IPS-18a (cell line): ENCODE data around the gene DENND4C.
"Not testable (repeated sequence)": the region's sequence is repeated elsewhere in the genome, so short reads cannot be mapped to it uniquely, and the experiment has no call there.

Source experiments
- H3K27ac ChIP-seq: one replicate; pipeline ENCODE4 v1.5.1; 2013; ENCODE audit warnings: low read length
- H3K27me3 ChIP-seq: one replicate; pipeline ENCODE4 v1.6.1; 2013; ENCODE audit warnings: mild to moderate bottlenecking, low read length; ENCODE audit not compliant: control insufficient read depth, insufficient read depth
- H3K36me3 ChIP-seq: one replicate; pipeline ENCODE4 v1.6.1; 2013; ENCODE audit warnings: low read depth, low read length; ENCODE audit not compliant: control insufficient read depth
- H3K4me1 ChIP-seq: one replicate; pipeline ENCODE4 v1.6.1; 2013; ENCODE audit warnings: low read depth, low read length; ENCODE audit not compliant: control insufficient read depth
- H3K4me3 ChIP-seq: one replicate; pipeline ENCODE4 v1.5.1; 2013; ENCODE audit warnings: low read length
- H3K9ac ChIP-seq: one replicate; pipeline ENCODE4 v1.6.1; 2013; ENCODE audit warnings: mild to moderate bottlenecking, low read length, moderate library complexity
- H3K9me3 ChIP-seq: one replicate; pipeline ENCODE4 v1.6.1; 2013; ENCODE audit warnings: low read depth, low read length; ENCODE audit not compliant: control insufficient read depth

Gene DENND4C

DNA sequence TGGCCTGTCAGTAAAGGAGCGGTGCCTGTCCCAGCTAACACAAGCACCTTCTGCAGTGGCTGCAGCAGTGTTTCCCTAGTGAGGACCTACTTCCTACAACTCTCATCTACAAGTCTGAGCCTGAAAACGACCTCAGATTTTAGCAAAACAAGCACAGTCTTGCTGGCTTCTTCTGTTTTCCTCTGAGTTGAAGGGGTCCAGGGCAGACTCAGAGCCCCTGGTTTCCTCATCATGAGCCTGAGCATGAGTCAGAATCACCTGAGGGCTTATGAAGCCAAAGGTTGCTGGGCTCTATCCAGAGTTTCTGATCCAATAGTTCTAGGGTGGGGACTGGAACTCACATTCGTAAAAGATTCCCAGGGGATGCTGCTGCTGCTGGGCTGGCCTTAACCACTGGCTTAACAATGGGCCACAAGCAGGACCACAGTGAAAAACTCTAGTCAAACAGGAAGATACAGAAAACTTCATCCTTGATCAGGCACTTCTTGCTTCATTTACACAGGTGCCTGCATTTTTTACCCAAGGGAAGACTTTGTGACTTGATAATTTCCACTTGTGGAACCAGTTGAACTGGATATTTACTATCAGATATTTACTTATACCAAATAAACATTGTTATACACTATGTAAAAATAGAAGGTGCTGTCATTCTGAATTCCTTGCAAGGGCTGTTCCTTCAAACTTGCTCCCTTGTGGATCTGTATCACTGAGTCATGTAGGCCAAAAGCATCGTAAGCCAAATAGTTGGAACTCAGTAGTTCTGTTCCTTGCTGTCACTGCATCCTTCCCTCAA is 174.0 kb downstream of the DENND4C start:
- no peak overlapping the region for H3K9ac ChIP-seq
- no peak overlapping the region for H3K27ac ChIP-seq
- H3K4me3 ChIP-seq, result no peak overlapping the region

DNA sequence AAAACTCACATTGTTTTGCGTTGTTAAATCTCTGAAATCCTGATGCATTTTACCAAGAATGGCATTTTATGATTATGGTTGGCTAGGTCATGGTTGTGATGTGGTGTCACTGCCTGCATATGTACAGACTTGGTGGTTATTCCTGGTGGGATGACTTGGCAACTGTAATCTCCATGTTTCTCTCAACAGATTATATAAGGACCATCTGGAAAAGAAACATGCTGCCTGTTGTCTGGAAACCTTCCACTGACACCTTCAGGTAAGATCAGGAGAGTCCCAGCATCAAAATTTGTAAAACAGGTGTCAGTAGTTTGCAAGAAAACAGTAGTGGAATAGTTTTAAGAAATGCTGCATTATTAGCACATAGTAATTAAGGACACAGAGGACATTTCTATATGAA is 175.3 kb downstream of the DENND4C start:
- peaks cover 9% of the 10 kb centered on the region for H3K4me1 ChIP-seq
- H3K27ac ChIP-seq, result no peak overlapping the region
- peaks cover 12% of the 10 kb centered on the region for H3K27me3 ChIP-seq
- H3K36me3 ChIP-seq, result no peaks in the 10 kb centered on the region
- H3K4me3 ChIP-seq, result no peak overlapping the region
- no peak overlapping the region for H3K9ac ChIP-seq
- H3K9me3 ChIP-seq, result no peaks in the 10 kb centered on the region

More for the DNA sequence above, 174.0 kb downstream of the DENND4C start:
- H3K4me1 ChIP-seq, result peaks cover 4% of the 10 kb centered on the region
- peaks cover 8% of the 10 kb centered on the region for H3K27me3 ChIP-seq
- no peaks in the 10 kb centered on the region for H3K36me3 ChIP-seq
- H3K9me3 ChIP-seq, result no peaks in the 10 kb centered on the region

DNA sequence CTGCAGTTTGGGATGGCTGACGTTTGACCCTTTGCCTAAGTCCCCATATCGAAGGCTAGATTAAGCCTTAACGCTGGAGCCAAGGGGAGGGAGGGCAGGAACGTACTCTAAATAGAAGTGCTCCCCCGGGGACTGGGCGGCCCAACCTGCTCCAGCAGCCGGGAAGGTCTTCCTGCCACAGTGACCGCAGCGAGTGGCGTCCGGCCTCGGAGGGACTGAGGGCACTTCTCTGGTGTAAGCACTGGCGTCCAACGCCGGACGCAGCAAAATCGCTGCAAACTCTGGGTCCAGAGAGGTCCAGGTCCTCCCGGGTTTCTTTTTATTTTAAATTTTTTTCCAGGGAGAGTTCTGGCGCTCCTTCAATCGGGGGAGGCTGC is 177.8 kb downstream of the DENND4C start:
- Histone ChIP-seq H3K9me3 (no peaks in the 10 kb centered on the region), H3K27me3 (peaks cover 12% of the 10 kb centered on the region), H3K27ac (no peak overlapping the region), H3K4me1 (peaks cover 9% of the 10 kb centered on the region), H3K9ac (no peak overlapping the region), H3K36me3 (no peaks in the 10 kb centered on the region), H3K4me3 (peak overlapping the region; percentile 95)

DNA sequence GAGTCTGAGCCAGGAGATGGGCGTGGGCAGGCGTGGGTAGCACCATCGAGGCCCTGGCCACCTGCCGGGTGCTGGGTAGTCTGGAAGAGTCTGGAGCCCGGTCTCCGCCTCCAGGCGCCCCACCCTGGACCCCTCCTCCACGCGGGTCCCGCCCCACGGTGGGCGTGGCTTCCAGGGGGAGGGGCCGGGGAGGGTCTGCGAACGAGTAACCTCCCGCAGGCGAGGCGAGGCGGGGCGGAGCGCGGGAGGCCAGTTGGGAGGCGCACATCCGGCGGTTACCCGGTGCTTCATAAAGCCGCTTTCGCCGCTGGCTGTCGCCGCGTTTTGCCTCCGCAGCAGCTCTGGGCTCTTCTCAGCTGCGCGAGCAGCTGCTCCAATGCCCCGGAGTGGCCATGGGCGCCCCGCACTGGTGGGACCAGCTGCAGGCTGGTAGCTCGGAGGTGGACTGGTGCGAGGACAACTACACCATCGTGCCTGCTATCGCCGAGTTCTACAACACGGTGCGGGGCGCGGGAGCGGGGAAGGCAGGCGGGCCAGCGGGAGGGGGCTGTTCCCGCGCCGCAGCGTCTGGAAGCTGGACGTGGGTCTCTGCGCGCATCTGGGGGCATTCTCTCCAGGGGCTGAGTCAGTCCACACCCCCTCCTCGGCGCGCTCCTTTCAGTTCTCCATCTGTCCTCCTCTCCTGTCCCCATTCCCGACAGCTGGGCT is 178.4 kb downstream of the DENND4C start, which contains the start of gene ACER2:
ACER2 (plus strand) TSS at position 317 of the 708 bp plus-strand sequence; CDS start at position 393, 76 bp downstream.
- Histone ChIP-seq H3K4me1 (peaks cover 9% of the 10 kb centered on the region), H3K9ac (peak within 1 kb of the TSS; percentile 74), H3K9me3 (no peaks in the 10 kb centered on the region), H3K4me3 (peak within 1 kb of the TSS; percentile 95), H3K27me3 (peaks cover 12% of the 10 kb centered on the region), H3K27ac (no peak within 1 kb of the TSS), H3K36me3 (no peaks in the 10 kb centered on the region)

DNA sequence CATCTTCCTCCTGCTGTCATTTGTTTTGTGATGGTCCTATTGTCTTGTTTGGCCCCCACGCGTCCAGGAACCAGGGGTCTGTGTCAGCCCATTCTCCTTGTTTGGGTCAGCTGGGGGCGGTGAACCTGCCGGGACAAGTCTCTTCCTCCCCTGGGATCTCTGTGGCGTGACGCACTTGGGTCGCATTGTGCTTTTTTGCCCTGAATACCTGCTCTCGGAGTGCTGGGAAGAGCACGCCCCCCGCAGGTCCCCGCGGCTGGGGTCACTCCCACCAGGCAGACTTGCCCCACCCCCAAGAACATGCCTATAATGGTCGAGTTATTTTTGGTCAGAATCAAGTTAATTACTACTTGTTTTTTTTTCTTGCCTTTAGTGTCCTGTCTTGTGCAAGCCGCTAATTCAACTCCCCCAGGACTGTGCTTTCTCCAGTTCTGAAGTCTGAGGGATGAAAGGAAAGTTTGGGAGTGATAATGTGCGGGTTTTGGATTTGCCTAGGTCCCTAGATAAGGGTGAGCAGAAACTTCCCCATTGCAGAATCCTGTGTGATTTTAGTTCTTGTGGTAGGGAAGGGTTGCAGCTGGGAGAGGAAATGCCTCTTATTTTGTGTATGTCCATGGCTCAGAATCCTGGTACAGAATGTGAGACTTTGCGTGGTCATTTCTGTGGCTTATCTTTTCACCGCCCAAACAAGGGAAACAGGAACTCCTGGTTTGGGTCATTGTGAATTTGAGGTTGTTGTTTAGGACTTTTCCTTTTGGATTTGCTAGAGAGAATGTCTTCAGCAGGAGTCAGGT is 179.1 kb downstream of the DENND4C start:
- Histone ChIP-seq H3K9ac (peak overlapping the region; percentile 74), H3K27ac (no peak overlapping the region), H3K9me3 (no peaks in the 10 kb centered on the region), H3K27me3 (peaks cover 12% of the 10 kb centered on the region), H3K36me3 (no peaks in the 10 kb centered on the region), H3K4me1 (peaks cover 9% of the 10 kb centered on the region), H3K4me3 (peak overlapping the region; percentile 95)

DNA sequence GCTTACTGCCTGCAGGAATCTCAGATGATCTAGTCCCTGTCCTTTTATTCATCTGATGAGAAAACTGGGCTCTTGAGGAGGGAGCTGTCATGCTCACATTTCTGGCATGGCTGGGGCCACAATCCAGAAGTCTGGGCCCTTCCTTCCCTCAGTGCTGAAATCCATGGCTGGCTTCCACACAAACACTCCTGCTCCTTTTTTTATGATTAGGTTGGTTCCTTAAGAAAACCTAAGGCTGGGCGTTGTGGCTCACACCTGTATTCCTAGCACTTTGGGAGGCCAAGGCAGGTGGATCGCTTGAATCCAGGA is 179.7 kb downstream of the DENND4C start:
- H3K9ac ChIP-seq, result no peak overlapping the region
- peaks cover 12% of the 10 kb centered on the region for H3K27me3 ChIP-seq
- no peak overlapping the region for H3K27ac ChIP-seq
- H3K4me1 ChIP-seq, result peaks cover 9% of the 10 kb centered on the region
- no peaks in the 10 kb centered on the region for H3K36me3 ChIP-seq
- H3K4me3 ChIP-seq, result peak overlapping the region; percentile 95
- no peaks in the 10 kb centered on the region for H3K9me3 ChIP-seq

DNA sequence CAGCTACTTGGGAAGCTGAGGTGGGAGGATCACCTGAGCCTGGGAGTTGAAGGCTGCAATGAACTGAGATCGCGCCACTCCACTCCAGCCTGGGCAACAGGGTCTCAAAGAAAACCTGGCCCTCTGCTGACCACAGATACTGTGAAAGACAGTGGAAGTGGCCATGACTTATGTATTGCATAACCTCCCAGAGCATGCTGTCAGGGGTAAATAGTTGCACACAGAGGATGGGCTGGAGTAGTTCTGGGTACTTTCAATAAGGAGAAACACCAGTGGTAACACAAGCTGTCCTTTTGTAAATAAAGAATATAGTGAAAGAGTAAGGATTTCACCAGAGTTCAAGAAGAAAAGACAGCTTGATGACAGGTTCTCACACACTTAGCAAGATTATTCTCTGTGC is 180.1 kb downstream of the DENND4C start:
- no peaks in the 10 kb centered on the region for H3K36me3 ChIP-seq
- peak overlapping the region; percentile 95 for H3K4me3 ChIP-seq
- no peaks in the 10 kb centered on the region for H3K9me3 ChIP-seq
- peaks cover 9% of the 10 kb centered on the region for H3K4me1 ChIP-seq
- no peak overlapping the region for H3K27ac ChIP-seq
- H3K9ac ChIP-seq, result no peak overlapping the region
- H3K27me3 ChIP-seq, result peaks cover 12% of the 10 kb centered on the region

DNA sequence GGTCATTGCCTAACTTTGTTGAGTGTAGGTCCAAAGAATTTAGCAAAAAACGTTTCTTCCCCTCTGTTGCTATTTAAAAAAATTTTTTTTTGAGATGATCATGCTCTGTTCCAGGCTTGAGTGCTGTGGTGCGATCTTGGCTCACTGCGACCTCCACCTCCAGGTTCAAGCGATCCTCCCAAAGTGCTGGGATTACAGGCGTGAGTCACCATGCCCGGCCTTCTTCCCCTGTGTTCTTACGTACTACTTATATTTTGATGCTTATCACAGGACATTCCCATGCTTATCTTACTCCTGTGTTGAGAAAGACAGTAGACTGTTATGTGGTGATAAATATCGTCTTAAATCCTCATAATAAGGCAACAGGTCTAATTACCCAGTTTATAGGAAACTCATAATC is 180.8 kb downstream of the DENND4C start:
- H3K27me3 ChIP-seq, result peaks cover 12% of the 10 kb centered on the region
- no peak overlapping the region for H3K4me3 ChIP-seq
- H3K36me3 ChIP-seq, result no peaks in the 10 kb centered on the region
- H3K27ac ChIP-seq, result no peak overlapping the region
- peaks cover 9% of the 10 kb centered on the region for H3K4me1 ChIP-seq
- no peaks in the 10 kb centered on the region for H3K9me3 ChIP-seq
- H3K9ac ChIP-seq, result no peak overlapping the region

DNA sequence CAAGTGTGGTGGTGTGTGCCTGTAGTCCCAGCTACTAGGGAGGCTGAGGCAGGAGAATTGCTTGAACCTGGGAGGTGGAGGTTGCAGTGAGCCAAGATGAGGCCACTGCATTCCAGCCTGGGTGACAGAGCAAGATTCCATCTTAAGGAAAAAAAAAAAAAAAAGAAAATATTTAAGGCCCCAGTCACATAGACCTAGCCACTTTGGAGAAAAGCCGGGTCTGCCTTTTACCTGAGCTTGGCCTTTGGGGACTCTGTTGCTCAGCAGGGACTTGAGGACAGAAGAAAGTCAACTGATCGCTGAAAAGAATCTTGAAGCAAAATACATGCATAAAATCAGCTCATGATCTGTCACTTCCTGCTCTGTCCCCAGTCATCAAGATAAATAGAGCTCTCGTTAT is 183.0 kb downstream of the DENND4C start:
- H3K36me3 ChIP-seq, H3K4me1 ChIP-seq, H3K27me3 ChIP-seq, H3K4me3 ChIP-seq, H3K9me3 ChIP-seq, H3K9ac ChIP-seq, H3K27ac ChIP-seq: not testable (repeated sequence)

DNA sequence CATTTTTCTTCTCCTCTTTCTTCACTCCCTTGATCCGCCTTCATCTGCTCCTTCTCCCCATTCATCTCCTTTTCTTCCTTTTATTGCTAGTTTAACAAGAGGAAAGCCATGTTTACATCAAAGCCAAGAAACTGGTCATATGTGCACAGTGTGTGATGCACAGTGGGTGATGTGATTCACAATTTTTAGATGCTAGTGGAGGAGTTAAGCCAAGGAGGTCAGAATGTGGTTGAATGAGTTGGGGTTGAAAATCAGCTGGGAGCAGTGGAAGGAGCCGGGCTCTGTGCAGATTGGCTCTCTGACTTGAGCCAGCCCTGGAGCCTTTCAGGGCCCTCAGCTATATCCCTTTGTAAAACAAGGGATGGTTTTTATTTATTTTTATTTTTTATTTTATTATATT is 185.7 kb downstream of the DENND4C start:
- H3K4me1 ChIP-seq, result no peaks in the 10 kb centered on the region

DNA sequence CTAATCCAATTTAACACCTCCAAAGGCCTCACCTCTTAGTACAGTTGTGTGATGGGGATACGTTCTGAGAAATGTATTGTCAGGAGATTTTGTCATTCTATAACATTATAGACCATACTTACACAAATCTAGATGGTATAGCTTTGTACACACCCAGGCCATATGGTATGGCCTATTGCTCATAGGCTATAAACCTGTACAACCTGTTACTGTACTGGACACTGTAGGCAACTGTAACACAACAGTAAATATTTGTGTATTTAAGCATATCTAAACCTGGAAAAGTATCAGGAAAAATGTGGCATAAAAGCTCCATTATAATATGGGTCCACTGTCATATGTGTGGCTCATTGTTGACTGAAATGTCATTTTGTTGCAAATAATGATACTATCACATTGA is 190.4 kb downstream of the DENND4C start:
- Histone ChIP-seq H3K27me3 (no peaks in the 10 kb centered on the region), H3K27ac (no peak overlapping the region), H3K4me1 (peaks cover 16% of the 10 kb centered on the region), H3K9ac (no peak overlapping the region), H3K36me3 (peaks cover 15% of the 10 kb centered on the region), H3K4me3 (no peak overlapping the region), H3K9me3 (no peaks in the 10 kb centered on the region)

More for the DNA sequence above, 185.7 kb downstream of the DENND4C start:
- H3K27ac ChIP-seq, result no peak overlapping the region
- no peaks in the 10 kb centered on the region for H3K27me3 ChIP-seq
- H3K36me3 ChIP-seq, result no peaks in the 10 kb centered on the region
- no peaks in the 10 kb centered on the region for H3K9me3 ChIP-seq
- H3K4me3 ChIP-seq, result no peak overlapping the region
- no peak overlapping the region for H3K9ac ChIP-seq
